Measurements from ENCODE around the gene DRAM1.

Gene DRAM1, protein sequence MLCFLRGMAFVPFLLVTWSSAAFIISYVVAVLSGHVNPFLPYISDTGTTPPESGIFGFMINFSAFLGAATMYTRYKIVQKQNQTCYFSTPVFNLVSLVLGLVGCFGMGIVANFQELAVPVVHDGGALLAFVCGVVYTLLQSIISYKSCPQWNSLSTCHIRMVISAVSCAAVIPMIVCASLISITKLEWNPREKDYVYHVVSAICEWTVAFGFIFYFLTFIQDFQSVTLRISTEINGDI

DNA sequence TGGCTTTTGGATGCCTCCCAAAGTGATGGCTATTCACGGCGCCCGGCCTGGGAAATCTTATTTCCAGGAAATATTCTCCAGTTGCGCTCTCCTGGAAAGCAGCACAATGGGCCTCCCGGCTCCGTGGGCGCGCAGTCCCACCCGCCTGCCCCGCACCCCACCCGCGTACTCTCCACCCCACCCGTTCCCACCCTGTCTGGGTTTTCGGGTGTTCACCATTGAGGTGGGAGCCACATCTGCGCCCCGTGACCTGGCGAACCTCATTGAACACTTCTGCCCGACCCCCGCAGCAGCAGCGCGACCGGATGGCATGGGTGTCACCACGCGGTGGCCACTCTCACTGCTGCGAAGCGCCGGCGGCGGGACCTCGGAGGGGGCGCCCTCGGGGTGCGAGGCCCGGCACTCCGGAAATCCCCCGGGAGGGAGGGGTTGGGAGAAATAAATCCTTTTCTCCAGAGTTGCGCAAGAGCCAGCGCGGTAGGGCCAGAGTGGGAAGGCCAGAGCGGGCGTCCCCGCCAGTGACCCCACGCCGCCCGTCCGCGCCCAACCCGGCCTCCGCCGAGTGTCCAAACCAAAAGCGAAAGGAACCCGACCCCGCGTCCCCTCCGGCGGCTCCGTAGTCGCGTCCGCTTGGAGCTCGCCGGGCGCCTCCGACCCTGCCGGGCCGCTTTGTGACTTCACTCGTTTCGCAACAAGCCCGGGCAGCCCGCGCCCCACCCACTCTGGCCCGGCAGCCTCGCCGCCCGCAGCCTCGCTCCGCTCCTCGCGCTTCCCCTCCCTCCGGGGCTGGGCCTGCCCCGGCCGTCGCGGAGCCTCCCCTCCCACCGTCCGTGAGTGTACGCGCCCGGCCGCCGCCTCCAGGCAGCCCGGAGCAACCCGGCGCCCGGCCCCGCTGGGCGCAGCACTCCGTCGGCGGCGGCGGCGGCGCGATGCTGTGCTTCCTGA lies at the start of gene DRAM1:
TSS of gene DRAM1 (plus strand) at position 720 of the 945 bp plus-strand sequence. CDS start at position 930, 210 bp downstream.
- H3K4me3 ChIP-seq (ENCODE audit: low read length) = peak within 1 kb of the TSS; percentile 72
- no peaks in the 10 kb centered on the region for H3K36me3 ChIP-seq (ENCODE audit: control insufficient read depth, low read depth, low read length)
- no peak within 1 kb of the TSS for H3K27ac ChIP-seq (ENCODE audit: low read length)
- peaks cover 26% of the 10 kb centered on the region for H3K27me3 ChIP-seq (ENCODE audit: control insufficient read depth, insufficient read depth, low read length)
- H3K9me3 ChIP-seq (ENCODE audit: control insufficient read depth, low read depth, low read length) = no peaks in the 10 kb centered on the region
- peak within 1 kb of the TSS; percentile 70 for H3K9ac ChIP-seq (ENCODE audit: low read length)
- H3K4me1 ChIP-seq (ENCODE audit: control insufficient read depth, low read depth, low read length) = peaks cover 3% of the 10 kb centered on the region

DNA sequence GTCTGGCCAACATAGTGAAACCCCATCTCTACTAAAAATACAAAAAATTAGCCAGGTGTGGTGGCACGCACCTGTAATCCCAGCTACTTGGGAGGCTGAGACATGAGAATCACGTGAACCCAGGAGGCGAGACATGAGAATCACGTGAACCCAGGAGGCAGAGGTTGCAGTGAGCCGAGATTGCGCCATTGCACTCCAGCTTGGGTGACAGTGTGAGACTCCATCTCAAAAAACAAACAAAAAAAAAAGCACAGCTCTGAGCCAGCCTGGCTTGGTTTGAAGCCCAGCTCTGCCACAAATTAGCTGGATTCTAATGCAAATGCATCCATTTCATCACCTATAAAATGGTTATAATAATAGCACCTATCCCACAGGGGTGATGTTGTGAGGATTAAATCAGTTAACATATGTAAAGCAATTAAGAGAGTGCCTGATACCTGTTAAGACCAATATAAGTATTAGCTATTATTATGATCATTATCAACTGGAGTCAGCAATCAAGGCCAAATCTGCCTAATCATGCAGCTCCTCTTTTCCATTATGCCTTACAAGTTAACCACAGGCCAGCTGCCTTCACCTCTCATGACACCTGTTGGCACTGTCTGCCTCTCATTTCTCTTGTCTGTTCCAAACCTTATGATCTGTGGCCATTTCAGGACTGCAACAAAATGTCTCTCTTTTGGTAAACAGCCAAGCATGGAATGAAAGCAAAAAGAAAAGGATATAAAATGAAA lies 48.8 kb upstream of the DRAM1 start:
- H3K27ac ChIP-seq (ENCODE audit: low read length) = no peak overlapping the region
- H3K4me3 ChIP-seq (ENCODE audit: low read length) = no peak overlapping the region

DNA sequence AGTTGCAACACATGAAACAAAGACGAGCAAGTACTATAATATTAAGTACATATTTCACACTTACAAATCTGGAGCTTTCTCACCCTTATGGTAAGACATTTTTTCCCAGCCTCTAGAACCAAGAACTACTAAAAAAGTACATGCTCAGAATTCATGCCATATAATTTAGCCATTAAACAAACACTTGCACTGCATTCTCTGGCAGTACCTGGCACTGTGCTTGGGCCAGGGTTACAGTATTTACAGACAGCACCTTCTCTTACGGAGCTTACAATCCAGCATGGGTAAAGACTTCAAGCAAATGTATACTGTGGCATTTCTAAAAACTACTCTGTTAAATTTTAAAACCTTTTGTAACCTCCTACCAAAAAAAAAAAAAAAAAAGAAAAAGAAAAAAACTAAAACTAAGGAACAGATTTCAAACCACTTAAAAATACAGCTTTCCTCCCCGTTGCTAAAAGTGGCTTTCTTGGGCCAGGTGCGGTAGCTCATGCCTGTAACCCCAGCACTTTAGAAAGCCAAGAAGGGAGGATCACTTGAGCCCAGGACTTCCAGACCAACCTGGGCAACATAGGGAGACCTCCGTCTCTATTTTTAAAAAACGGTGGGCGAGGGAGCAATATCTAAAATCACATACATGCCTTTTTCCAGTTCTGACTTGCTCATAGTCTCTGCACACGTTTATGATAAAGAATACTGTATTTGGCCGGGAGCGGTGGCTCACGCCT lies 47.6 kb upstream of the DRAM1 start:
- no peaks in the 10 kb centered on the region for H3K9me3 ChIP-seq (ENCODE audit: control insufficient read depth, low read depth, low read length)
- peak overlapping the region; percentile 87 for H3K4me3 ChIP-seq (ENCODE audit: low read length)
- no peak overlapping the region for H3K27ac ChIP-seq (ENCODE audit: low read length)
- peak overlapping the region; percentile 65 for H3K9ac ChIP-seq (ENCODE audit: low read length)
- H3K36me3 ChIP-seq (ENCODE audit: control insufficient read depth, low read depth, low read length) = no peaks in the 10 kb centered on the region
- H3K4me1 ChIP-seq (ENCODE audit: control insufficient read depth, low read depth, low read length) = peaks cover 22% of the 10 kb centered on the region
- no peaks in the 10 kb centered on the region for H3K27me3 ChIP-seq (ENCODE audit: control insufficient read depth, insufficient read depth, low read length)

More for the DNA sequence above, 48.8 kb upstream of the DRAM1 start:
- no peaks in the 10 kb centered on the region for H3K27me3 ChIP-seq (ENCODE audit: control insufficient read depth, insufficient read depth, low read length)
- H3K4me1 ChIP-seq (ENCODE audit: control insufficient read depth, low read depth, low read length) = peaks cover 31% of the 10 kb centered on the region
- H3K36me3 ChIP-seq (ENCODE audit: control insufficient read depth, low read depth, low read length) = no peaks in the 10 kb centered on the region
- H3K9me3 ChIP-seq (ENCODE audit: control insufficient read depth, low read depth, low read length) = no peaks in the 10 kb centered on the region
- H3K9ac ChIP-seq (ENCODE audit: low read length) = no peak overlapping the region

DNA sequence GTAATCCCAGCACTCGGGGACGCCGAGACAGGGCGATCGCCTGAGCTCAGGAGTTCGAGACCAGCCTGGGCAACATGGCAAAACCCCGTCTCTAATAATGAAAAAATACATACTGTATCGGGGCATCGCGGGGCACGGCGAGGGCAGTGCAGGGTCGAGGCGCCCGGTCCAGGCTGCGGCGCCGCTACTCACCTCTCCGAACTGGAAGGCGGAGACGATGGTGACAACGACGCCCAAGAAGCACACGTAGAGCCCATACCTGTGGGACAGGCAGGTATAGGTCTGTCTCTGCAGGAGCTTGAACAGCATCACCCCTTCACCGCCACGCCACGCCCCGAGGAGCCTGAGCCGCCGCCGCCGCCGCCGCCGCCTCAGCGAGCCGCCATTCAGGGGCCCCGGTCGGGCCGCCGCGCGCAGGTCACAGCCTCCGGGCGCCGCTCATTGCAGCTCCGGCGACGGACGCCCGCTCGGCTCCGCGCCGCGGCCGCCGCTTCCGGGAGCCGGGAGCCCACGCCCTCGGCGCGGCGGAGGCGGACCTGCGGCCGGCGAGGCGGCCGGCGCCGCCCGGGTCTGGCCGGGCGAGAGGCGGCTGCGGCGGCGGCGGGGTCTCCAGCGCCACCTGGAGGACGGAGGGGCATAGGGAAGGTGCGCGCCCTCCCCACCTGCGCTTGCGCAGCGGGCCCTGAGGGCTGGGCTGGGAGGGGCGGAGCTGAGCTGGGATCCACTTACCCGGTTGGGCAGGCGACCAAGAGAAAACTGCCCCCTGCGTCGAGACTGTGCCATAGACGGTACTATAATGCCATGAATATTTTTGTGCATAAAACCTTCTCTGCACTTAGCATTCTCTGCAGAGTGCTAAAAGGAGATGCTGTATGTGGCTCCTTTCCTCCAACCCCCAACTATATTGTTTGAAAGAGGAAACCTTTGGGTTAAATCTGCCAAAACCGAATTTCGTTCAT lies 46.7 kb upstream of the DRAM1 start, which contains the start of gene GNPTAB:
TSS of gene GNPTAB (minus strand) at position 593 of the 959 bp plus-strand sequence. CDS start at position 309, 284 bp downstream.
- Histone ChIP-seq H3K9ac (ENCODE audit: low read length) (peak within 1 kb of the TSS; percentile 65), H3K4me3 (ENCODE audit: low read length) (peak within 1 kb of the TSS; percentile 87), H3K4me1 (ENCODE audit: control insufficient read depth, low read depth, low read length) (peaks cover 14% of the 10 kb centered on the region), H3K27ac (ENCODE audit: low read length) (no peak within 1 kb of the TSS), H3K9me3 (ENCODE audit: control insufficient read depth, low read depth, low read length) (no peaks in the 10 kb centered on the region), H3K36me3 (ENCODE audit: control insufficient read depth, low read depth, low read length) (no peaks in the 10 kb centered on the region), H3K27me3 (ENCODE audit: control insufficient read depth, insufficient read depth, low read length) (no peaks in the 10 kb centered on the region)

DNA sequence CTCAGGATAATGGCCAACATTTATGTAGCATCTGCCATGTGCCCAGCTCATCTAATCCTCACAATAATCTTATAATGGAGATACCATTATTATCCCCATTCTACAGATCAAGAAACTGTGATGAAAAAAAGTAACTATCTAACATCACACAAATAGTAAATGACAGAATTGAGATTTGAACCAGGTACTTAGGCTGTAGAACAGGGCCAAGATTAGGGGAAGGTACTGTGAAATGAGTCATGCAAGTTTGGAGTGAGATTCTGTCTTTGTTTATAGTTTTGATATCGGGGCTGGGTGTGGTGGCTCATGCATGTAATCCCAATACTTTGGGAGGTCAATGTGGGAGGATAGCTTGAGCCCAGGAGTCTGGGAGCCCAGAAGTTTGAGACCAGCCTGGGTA lies 45.4 kb upstream of the DRAM1 start:
- Histone ChIP-seq H3K4me3 (ENCODE audit: low read length) (no peak overlapping the region), H3K9ac (ENCODE audit: low read length) (no peak overlapping the region), H3K4me1 (ENCODE audit: control insufficient read depth, low read depth, low read length) (peaks cover 9% of the 10 kb centered on the region), H3K27ac (ENCODE audit: low read length) (no peak overlapping the region), H3K36me3 (ENCODE audit: control insufficient read depth, low read depth, low read length) (no peaks in the 10 kb centered on the region), H3K9me3 (ENCODE audit: control insufficient read depth, low read depth, low read length) (no peaks in the 10 kb centered on the region), H3K27me3 (ENCODE audit: control insufficient read depth, insufficient read depth, low read length) (no peaks in the 10 kb centered on the region)

DNA sequence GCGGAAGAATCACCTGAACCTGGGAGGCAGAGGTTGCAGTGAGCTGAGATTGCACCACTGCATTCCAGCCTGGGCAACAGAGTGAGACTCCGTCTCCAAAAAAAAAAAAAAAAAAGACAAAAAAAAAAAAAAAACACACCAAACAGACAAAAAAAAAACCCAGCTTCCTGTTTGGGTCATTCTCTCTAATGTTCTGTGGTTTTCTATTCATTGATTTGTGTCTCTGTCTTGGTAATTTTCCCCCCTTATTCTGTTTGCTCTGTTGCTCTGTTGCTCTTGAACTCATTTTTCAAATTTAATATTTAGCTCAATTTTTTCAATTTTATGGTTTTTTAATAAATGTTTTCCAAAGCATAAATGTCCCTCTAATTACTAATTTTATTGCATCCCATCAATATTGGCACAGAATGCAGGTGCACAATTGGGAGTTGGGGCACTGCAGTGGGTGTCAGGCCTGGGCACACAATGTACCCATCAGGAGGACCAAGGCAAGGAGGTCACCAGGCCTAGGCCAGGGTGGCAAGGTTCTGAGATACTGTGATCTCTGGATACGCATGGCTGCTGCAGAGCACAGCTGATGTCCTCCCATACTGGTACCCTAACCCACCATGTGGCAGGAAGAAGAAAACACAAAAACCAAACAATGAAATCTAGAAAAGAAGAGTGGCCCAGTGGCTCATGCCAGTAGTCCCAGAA lies 38.6 kb upstream of the DRAM1 start:
- Histone ChIP-seq H3K27ac (ENCODE audit: low read length) (no peak overlapping the region), H3K27me3 (ENCODE audit: control insufficient read depth, insufficient read depth, low read length) (no peaks in the 10 kb centered on the region)

DNA sequence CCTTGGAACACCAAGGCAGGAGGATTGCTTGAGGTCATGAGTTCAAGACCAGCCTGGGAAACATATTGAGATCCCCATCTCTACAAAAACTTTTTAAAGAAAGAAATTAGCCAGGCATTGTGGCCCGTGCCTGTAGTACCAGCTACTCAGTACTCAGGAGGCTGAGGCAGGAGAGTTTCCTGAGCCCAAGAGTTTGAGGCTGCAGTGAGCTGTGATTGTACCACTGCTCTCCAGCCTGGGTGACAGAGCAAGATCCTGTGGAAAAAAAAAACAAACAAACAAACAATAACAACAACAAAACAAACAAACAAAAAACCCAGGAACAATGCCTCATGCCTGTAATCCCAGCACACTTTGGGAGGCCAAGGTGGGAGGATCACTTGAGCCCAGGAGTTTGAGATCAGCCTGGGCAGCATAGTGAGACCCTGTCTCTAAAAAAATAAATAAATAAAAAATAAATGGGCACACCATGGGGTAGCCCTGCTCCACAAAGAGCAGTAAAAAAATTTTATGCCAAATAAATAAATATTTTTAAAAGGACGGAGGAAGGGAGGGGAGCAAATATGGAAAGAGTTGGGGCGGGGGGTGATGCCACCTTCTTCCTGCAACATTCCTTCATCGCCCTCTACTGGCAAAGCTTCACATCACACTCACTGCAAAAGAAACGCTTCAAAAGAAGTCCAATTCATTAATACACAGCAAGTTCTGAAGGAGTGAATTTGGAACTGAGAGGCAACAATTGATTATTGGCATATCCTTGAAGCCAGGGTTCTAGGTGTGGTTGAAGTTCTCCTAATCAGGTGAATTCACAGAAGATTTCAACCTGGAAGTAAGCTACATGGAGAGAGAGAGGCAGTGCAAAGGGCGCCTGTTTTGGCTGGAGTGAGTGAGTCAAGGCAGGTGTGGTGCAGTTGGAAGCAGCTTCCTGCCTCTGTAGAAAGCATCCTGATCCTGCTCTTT lies 37.8 kb upstream of the DRAM1 start:
- no peak overlapping the region for H3K27ac ChIP-seq (ENCODE audit: low read length)

More for the DNA sequence above, 38.6 kb upstream of the DRAM1 start:
- H3K9ac ChIP-seq (ENCODE audit: low read length) = no peak overlapping the region
- H3K4me3 ChIP-seq (ENCODE audit: low read length) = no peak overlapping the region
- no peaks in the 10 kb centered on the region for H3K36me3 ChIP-seq (ENCODE audit: control insufficient read depth, low read depth, low read length)
- H3K4me1 ChIP-seq (ENCODE audit: control insufficient read depth, low read depth, low read length) = no peaks in the 10 kb centered on the region
- H3K9me3 ChIP-seq (ENCODE audit: control insufficient read depth, low read depth, low read length) = no peaks in the 10 kb centered on the region

DNA sequence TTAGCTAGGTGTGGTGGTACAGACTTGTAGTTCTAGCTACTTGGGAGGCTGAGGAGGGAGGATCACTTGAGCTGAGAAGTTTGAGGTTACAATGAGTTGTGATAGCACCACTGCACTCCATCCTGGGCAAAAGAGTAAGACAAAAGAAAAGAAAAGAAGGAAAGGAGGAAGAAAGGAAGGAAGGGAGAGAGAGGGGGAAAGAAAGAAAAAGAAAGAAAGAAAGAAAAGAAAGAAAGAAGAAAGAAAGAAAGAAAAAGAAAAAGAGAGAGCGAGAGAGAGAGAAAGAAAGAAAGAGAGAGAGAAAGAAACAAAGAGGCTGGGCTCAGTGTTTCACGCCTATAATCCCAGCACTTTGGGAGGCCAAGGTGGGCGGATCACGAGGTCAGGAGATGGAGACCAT lies 36.3 kb upstream of the DRAM1 start:
- no peaks in the 10 kb centered on the region for H3K36me3 ChIP-seq (ENCODE audit: control insufficient read depth, low read depth, low read length)
- no peaks in the 10 kb centered on the region for H3K9me3 ChIP-seq (ENCODE audit: control insufficient read depth, low read depth, low read length)
- H3K9ac ChIP-seq (ENCODE audit: low read length) = no peak overlapping the region
- H3K27ac ChIP-seq (ENCODE audit: low read length) = no peak overlapping the region
- no peaks in the 10 kb centered on the region for H3K4me1 ChIP-seq (ENCODE audit: control insufficient read depth, low read depth, low read length)
- H3K4me3 ChIP-seq (ENCODE audit: low read length) = no peak overlapping the region
- no peaks in the 10 kb centered on the region for H3K27me3 ChIP-seq (ENCODE audit: control insufficient read depth, insufficient read depth, low read length)

More for the DNA sequence above, 37.8 kb upstream of the DRAM1 start:
- H3K36me3 ChIP-seq (ENCODE audit: control insufficient read depth, low read depth, low read length) = no peaks in the 10 kb centered on the region
- no peaks in the 10 kb centered on the region for H3K27me3 ChIP-seq (ENCODE audit: control insufficient read depth, insufficient read depth, low read length)
- H3K4me3 ChIP-seq (ENCODE audit: low read length) = no peak overlapping the region
- H3K4me1 ChIP-seq (ENCODE audit: control insufficient read depth, low read depth, low read length) = no peaks in the 10 kb centered on the region
- no peak overlapping the region for H3K9ac ChIP-seq (ENCODE audit: low read length)
- H3K9me3 ChIP-seq (ENCODE audit: control insufficient read depth, low read depth, low read length) = no peaks in the 10 kb centered on the region

DNA sequence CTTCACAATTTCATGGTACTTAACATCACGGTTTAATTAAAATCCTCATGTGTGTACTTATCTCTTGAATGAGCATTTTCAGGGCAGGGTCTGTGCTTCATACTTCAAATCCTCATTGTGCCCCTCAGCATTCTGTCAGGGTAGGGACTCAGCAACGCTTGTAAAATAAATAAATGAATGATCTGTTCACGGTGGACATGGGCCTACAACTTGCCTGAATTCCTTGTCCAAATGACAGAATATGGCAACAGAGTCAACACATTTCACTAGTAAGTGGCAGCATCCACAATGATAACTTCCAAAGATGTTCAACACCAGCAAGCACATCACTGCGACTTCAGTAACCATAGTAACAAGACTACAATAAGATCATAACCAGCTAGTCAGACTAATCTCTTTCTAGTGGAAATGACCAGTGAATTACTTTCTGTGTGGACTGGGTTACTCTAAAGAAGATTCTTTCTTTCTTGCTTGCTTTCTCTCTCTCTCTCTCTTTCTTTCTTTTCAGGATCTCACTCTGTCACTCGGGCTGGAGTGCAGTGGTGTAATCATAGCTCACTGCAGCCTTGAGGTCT lies 32.2 kb upstream of the DRAM1 start:
- Histone ChIP-seq H3K27ac (ENCODE audit: low read length) (no peak overlapping the region), H3K9ac (ENCODE audit: low read length) (no peak overlapping the region), H3K27me3 (ENCODE audit: control insufficient read depth, insufficient read depth, low read length) (no peaks in the 10 kb centered on the region), H3K36me3 (ENCODE audit: control insufficient read depth, low read depth, low read length) (no peaks in the 10 kb centered on the region), H3K4me1 (ENCODE audit: control insufficient read depth, low read depth, low read length) (no peaks in the 10 kb centered on the region), H3K4me3 (ENCODE audit: low read length) (no peak overlapping the region), H3K9me3 (ENCODE audit: control insufficient read depth, low read depth, low read length) (no peaks in the 10 kb centered on the region)
